GM12878 (cell line): ENCODE measurements around the gene KLHL25. TPM values are rescaled to one million over a fixed set of nuclear protein-coding genes. Genes with fewer than 3 reads are reported as not detected.

Experiments used
- EGR1 ChIP-seq, 2 experiments: IDR thresholded peaks; 1 replicate in 1 of 2; 2 replicates in 1 of 2; pipeline ENCODE4 v1.6.1; 2011 to 2012; ENCODE audit warnings: low read depth in 2 of 2, low read length in 2 of 2, borderline replicate concordance in 1 of 2, mild to moderate bottlenecking in 1 of 2, moderate library complexity in 1 of 2
- NFXL1 ChIP-seq: fragments of 450-650 bp; IDR thresholded peaks from 2 replicates; pipeline ENCODE4 v1.6.1; 2017; ENCODE audit warnings: antibody characterized with exemption, mild to moderate bottlenecking, borderline replicate concordance
- NR2F1 ChIP-seq: fragments of 450-650 bp; conservative IDR thresholded peaks from 2 replicates; pipeline ENCODE4 v1.6.1; 2017; ENCODE audit warnings: mild to moderate bottlenecking
- TCF7 ChIP-seq: IDR thresholded peaks from 2 replicates; pipeline ENCODE4 v1.6.1; 2014; ENCODE audit warnings: antibody characterized with exemption, borderline replicate concordance
- polyA plus RNA-seq, 11 experiments: library from polyadenylated mRNA; depleted of rRNA in 4 of 11; unstranded in 6 of 11; stranded (reverse) in 5 of 11; fragments of >200 nt; fragmentation: Nextera tagmentation in 4 of 11; fragmentation: Illumina TruSeq in 1 of 11; extraction: Ambion mirVana in 4 of 11; extraction: Trizol in 1 of 11; gene quantifications; 1 replicate in 1 of 11; 2 replicates in 10 of 11; pipeline versions ENCODE4 v1.2.1 to v1.2.3, GENCODE V29; 2011 to 2016; ENCODE audit warnings: inconsistent platforms in 2 of 11, missing spikeins in 2 of 11, low read depth in 1 of 11
- total RNA-seq, 4 experiments: library from RNA; depleted of rRNA in 3 of 4; stranded (reverse); fragments of >200 nt in 3 of 4; fragmentation: Illumina TruSeq in 1 of 4; extraction: Trizol in 1 of 4; gene quantifications; 2 replicates each; pipeline versions ENCODE4 v1.2.1 to v1.2.3, GENCODE V29; 2013 to 2021
- TF ChIP-seq, protein P1 (sequence below): fragments of 450-650 bp; IDR thresholded peaks from 2 replicates; pipeline ENCODE4 v1.6.1; 2017; ENCODE audit warnings: antibody characterized with exemption, mild to moderate bottlenecking, moderate library complexity
- TF ChIP-seq, protein P2 (sequence below): fragments of 450-650 bp; formaldehyde crosslinking; IDR thresholded peaks from 2 replicates; pipeline ENCODE4 v1.4.0; 2022; ENCODE audit warnings: mild to moderate bottlenecking, moderate library complexity

KLHL25 gene
- total and polyA plus RNA-seq, 10 of the 15 experiments (the other 5 are each of a cell fraction or from before 2014, with no cell fraction given) = 0.04 to 3.0 (median 2.1) TPM; not detected in 1

DNA sequence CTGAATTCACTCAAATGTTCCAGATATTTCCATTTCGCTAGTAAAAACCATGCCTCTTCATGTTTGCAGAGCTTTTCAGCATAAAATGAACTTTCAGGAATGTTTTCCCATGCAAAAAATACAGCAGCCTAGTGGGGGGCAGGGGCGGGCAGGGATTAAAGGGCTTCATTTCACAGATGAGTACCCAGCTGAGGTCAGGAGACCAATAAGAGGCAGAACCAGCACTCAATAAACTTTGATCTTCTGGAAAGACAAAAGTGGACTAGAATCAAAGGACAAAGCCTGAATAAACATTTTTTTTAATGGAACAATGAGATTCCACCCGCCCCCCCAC lies 8.0 kb downstream of the KLHL25 start (continued):
- TF ChIP-seq, protein P1, sequence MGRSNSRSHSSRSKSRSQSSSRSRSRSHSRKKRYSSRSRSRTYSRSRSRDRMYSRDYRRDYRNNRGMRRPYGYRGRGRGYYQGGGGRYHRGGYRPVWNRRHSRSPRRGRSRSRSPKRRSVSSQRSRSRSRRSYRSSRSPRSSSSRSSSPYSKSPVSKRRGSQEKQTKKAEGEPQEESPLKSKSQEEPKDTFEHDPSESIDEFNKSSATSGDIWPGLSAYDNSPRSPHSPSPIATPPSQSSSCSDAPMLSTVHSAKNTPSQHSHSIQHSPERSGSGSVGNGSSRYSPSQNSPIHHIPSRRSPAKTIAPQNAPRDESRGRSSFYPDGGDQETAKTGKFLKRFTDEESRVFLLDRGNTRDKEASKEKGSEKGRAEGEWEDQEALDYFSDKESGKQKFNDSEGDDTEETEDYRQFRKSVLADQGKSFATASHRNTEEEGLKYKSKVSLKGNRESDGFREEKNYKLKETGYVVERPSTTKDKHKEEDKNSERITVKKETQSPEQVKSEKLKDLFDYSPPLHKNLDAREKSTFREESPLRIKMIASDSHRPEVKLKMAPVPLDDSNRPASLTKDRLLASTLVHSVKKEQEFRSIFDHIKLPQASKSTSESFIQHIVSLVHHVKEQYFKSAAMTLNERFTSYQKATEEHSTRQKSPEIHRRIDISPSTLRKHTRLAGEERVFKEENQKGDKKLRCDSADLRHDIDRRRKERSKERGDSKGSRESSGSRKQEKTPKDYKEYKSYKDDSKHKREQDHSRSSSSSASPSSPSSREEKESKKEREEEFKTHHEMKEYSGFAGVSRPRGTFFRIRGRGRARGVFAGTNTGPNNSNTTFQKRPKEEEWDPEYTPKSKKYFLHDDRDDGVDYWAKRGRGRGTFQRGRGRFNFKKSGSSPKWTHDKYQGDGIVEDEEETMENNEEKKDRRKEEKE = no peak
- TF ChIP-seq, protein P2, sequence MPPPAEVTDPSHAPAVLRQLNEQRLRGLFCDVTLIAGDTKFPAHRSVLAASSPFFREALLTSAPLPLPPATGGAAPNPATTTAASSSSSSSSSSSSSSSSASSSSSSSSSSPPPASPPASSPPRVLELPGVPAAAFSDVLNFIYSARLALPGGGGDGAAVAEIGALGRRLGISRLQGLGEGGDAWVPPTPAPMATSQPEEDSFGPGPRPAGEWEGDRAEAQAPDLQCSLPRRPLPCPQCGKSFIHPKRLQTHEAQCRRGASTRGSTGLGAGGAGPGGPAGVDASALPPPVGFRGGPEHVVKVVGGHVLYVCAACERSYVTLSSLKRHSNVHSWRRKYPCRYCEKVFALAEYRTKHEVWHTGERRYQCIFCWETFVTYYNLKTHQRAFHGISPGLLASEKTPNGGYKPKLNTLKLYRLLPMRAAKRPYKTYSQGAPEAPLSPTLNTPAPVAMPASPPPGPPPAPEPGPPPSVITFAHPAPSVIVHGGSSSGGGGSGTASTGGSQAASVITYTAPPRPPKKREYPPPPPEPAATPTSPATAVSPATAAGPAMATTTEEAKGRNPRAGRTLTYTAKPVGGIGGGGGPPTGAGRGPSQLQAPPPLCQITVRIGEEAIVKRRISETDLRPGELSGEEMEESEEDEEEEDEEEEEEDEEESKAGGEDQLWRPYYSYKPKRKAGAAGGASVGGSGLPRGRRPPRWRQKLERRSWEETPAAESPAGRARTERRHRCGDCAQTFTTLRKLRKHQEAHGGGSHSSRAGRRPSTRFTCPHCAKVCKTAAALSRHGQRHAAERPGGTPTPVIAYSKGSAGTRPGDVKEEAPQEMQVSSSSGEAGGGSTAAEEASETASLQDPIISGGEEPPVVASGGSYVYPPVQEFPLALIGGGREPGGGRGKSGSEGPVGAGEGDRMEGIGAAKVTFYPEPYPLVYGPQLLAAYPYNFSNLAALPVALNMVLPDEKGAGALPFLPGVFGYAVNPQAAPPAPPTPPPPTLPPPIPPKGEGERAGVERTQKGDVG (CRISPR knock-in tag) = no peak
- TF ChIP-seq NR2F1 (no peak), NFXL1 (no peak), TCF7 (no peak), EGR1 (IDR thresholded peaks at IDR 0.05; ENCODE audit: borderline replicate concordance in 1 of 2, low read depth in 2 of 2, low read length in 2 of 2) (no peak)
- TF ChIP-seq, all 136 proteins: peak for 0
